ENCODE results near the gene HOXA3. TPM values are rescaled to one million over a fixed set of nuclear protein-coding genes. Genes with fewer than 3 reads are reported as not detected.
A peak's percentile ranks its signal among the peaks of the same experiment; 100 is the strongest.

The HOXA3 gene
- total RNA-seq, 1 donor: 3.5 TPM

DNA sequence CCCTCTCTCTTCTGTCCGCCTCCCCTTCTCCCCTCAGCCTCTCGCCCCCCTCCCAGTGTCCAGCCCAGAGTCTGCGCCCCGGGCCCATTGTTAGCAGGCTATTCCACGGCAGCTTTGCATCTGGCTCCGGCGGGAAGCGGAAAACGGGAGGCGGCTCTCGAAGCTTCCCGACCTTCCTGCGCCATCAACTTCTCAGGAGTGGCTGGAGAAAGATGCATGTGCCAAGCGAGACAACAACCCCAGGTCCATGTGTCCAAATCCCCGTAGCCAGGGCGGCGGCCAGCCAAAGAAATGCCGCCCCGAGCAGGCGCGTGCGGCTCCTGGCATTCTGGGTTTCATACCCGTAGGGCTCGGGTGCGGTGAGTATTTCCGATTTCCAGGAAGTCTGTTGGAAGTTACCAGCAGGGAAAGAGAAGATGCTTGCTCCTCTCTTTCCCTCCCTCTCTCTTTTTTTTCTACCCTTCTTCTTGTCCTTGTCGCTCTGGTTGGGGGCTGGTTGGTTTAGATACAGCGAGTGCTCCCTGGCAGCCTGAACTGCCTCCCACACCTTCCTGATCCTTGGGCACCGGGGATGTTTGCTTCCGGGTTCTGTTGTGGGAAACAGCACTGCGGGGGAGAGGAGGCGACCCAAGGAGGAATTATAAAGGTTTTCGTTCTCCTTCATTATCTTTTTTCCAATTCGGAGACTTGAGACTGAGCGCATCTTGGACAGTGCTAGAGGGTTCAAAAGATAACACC is 48.7 kb downstream of the HOXA3 start:
- DNase-seq (ENCODE audit: low read depth): peak; percentile 53
- H3K4me3 ChIP-seq (ENCODE audit: low read depth, low read length): peak overlapping the region; percentile 69
- TF ChIP-seq, protein P1, sequence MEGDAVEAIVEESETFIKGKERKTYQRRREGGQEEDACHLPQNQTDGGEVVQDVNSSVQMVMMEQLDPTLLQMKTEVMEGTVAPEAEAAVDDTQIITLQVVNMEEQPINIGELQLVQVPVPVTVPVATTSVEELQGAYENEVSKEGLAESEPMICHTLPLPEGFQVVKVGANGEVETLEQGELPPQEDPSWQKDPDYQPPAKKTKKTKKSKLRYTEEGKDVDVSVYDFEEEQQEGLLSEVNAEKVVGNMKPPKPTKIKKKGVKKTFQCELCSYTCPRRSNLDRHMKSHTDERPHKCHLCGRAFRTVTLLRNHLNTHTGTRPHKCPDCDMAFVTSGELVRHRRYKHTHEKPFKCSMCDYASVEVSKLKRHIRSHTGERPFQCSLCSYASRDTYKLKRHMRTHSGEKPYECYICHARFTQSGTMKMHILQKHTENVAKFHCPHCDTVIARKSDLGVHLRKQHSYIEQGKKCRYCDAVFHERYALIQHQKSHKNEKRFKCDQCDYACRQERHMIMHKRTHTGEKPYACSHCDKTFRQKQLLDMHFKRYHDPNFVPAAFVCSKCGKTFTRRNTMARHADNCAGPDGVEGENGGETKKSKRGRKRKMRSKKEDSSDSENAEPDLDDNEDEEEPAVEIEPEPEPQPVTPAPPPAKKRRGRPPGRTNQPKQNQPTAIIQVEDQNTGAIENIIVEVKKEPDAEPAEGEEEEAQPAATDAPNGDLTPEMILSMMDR (IDR thresholded peaks at IDR 0.05; ENCODE audit: insufficient read depth, low read length): no peak

DNA sequence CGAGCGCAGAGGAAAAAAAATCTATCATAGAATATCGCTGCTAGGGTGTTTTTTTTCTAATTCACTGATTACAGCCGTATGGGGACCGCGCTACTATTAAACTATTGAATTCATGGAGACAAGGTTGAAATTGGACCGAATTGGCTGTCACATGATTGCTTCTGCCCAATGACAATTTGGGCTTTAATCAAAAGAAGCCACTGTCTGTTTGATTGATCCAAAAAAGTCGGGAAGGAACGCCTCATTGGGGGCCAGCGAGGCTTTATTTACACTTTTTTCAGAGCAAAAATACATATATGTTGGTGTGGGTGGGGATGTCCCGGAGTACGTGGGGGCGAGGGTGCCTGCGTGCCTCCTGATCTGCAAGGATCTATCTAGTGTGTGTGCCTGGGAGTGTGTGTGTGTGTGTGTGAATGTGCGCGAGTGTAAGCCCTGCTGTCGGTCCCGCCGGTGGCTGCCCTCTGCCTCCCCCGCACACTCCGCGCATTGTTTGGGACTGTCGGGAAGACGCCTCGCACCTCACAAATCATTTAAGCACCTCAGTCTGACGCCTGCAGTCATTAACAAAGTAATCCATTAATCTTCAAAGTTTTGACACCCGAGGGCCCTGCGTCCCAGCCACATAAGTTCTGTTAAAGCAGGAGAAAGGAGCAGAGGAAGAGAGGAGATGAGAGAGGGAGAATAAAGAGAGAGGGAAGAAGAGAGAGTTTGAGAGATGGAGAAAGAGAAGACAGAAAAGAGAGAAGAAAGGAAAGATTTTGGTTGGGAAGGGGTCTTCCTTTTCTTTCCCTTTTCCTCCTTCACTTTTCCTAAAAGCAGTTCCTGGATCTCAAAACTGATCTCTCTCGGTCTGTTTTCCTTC is 49.6 kb downstream of the HOXA3 start, which contains the start of gene HOXA2:
Gene HOXA2, minus strand, starts transcription at position 103 of the 862 bp plus-strand sequence. CDS start 183 bp downstream, outside the sequence.
- H3K4me3 ChIP-seq (ENCODE audit: low read depth, low read length): peak within 1 kb of the TSS; percentile 69
- TF ChIP-seq, protein P1 (IDR thresholded peaks at IDR 0.05; ENCODE audit: insufficient read depth, low read length): no peak
- DNase-seq (ENCODE audit: low read depth): peak; percentile 89

DNA sequence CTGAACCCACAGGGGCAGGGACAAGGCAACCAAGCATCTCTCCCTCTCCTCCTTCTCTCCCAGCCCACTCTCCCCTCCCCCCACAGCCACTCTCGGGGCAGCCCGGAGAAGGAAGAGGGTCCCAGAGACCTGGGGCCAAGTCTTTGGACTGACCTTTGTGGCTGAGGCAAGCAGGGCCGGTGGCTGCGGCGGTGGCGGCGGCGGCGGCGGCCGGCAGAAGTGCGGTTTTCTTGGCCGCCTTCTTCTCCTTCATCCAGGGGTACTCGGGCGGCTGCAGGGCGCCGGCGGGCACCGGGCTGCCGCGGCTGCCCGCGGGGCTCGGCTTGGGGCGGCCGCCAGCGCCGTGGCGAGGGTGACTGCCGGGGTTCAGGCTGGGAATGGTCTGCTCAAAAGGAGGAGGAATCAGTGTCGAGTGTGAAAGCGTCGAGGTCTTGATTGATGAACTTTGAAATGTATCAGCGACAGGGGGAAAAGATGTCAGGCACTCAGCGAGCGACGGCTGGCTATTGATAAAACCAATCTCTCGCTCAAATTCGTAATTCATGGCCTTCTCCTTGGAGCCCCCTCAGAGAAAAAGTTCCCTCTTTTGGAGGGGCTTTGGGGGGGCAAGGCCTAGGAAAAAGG is 50.3 kb downstream of the HOXA3 start:
- TF ChIP-seq, protein P1 (IDR thresholded peaks at IDR 0.05; ENCODE audit: insufficient read depth, low read length): no peak
- H3K4me3 ChIP-seq (ENCODE audit: low read depth, low read length): peak overlapping the region; percentile 69
- no peak for DNase-seq (ENCODE audit: low read depth)

DNA sequence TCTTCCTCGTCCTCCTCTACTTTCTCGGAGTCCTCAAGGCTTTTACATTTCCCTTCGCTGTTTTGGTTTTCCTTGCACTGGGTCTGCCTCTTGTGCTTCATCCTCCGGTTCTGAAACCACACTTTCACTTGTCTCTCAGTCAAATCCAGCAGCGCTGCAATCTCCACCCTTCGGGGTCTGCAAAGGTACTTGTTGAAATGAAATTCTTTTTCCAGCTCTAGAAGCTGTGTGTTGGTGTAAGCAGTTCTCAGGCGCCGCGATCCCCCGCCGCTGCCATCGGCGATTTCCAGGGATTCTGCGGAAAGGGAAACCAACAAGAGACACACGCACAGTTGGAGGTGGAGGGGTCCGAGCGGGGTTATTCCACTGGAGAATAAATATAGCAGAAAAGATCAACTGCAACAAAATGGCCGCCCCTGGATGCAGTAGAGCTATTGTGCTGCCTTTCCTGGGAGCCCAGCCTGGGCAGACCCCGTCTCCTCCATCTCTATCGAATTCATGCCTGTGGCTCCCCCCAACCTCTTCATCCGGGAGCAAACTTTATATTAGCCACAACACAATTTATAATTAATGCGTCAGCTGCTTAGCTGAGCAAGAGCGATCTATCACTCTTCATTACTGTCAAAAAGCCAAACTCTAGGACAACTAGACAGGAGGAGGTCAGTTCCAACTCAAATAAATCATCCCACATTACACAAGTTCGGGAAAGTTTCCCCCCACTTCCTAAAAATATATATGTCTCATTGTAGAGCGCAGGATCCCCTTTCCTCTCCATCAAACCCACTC is 51.0 kb downstream of the HOXA3 start:
- DNase-seq (ENCODE audit: low read depth): peak; percentile 71
- H3K4me3 ChIP-seq (ENCODE audit: low read depth, low read length): peak overlapping the region; percentile 69

DNA sequence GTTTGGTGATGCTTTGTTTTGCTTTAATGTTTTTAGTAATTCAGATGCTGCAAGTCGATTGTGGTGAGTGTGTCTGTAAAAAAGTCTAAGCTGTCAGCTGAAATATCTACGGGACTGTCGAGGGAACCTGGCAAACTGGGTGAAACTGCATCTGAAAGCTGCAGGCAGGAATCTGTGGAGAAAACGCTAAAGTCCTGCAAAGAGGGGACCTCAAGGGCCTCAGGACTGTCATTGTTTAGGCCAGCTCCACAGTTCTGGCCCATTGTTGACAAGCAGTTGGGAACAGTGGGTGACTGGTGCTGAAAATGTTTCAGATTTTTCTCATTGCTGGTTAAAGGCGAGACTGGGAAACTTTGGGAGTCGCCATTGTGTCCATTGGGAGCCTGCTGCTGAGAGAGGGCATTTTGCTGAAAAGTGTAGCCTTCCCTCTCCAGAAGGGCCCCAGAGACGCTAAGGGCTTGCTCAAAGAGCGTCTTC is 51.7 kb downstream of the HOXA3 start:
- TF ChIP-seq, protein P1 (IDR thresholded peaks at IDR 0.05; ENCODE audit: insufficient read depth, low read length): no peak
- H3K4me3 ChIP-seq (ENCODE audit: low read depth, low read length): peak overlapping the region; percentile 69
- DNase-seq (ENCODE audit: low read depth): peak; percentile 49

More for the DNA sequence above, 51.0 kb downstream of the HOXA3 start:
- TF ChIP-seq, protein P1 (IDR thresholded peaks at IDR 0.05; ENCODE audit: insufficient read depth, low read length): no peak

Data from fibroblast of the aortic adventitia (primary cell).